ENCODE results near the gene UBE2I. TPM values are rescaled to one million over a fixed set of nuclear protein-coding genes. Genes with fewer than 3 reads are reported as not detected.
A peak's percentile ranks its signal among the peaks of the same experiment; 100 is the strongest.
"Not testable (repeated sequence)": the region's sequence is repeated elsewhere in the genome, so short reads cannot be mapped to it uniquely, and the experiment has no call there.

The UBE2I gene
- total RNA-seq, 2 donors from 2014 or later = 58.2 to 110 TPM

- DNase-seq (ENCODE audit: low spot score) = no peak
- Histone ChIP-seq H3K27ac (no peak overlapping the region), H3K36me3 (no peaks in the 10 kb centered on the region), H3K4me1 (replicated peaks) (peaks cover 9% of the 10 kb centered on the region), H3K9me3 (no peaks in the 10 kb centered on the region), H3K27me3 (replicated peaks; ENCODE audit: insufficient read depth) (peaks cover 10% of the 10 kb centered on the region), H3K4me3 (no peak overlapping the region)
- TF ChIP-seq CTCF (IDR thresholded peaks at IDR 0.05) (no peak), POLR2AphosphoS5 (IDR thresholded peaks at IDR 0.05) (no peak), POLR2A (IDR thresholded peaks at IDR 0.05) (no peak)
- intact Hi-C loops (cut with DNase I) = no loop called here
- 76% methylated on average over 11 of the region's 11 CpGs for WGBS
These were observed 15.3 kb upstream of the UBE2I start for GRCh38 chr16:1293921-1294656.

GRCh38 chr16:1295465-1295864 lies 14.0 kb upstream of the UBE2I start:
- Histone ChIP-seq H3K9me3 (no peaks in the 10 kb centered on the region), H3K36me3 (no peaks in the 10 kb centered on the region), H3K4me1 (replicated peaks) (peaks cover 9% of the 10 kb centered on the region), H3K4me3 (no peak overlapping the region), H3K27ac (no peak overlapping the region), H3K27me3 (replicated peaks; ENCODE audit: insufficient read depth) (peaks cover 6% of the 10 kb centered on the region)
- TF ChIP-seq CTCF (IDR thresholded peaks at IDR 0.05) = no peak
- TF ChIP-seq POLR2AphosphoS5 (IDR thresholded peaks at IDR 0.05) = no peak
- no peak for TF ChIP-seq POLR2A (IDR thresholded peaks at IDR 0.05)
- intact Hi-C loops (cut with DNase I) = no loop called here
- no peak for DNase-seq (ENCODE audit: low spot score)
- WGBS = 55% methylated on average over 5 of the region's 5 CpGs

GRCh38 chr16:1296688-1297017 lies 12.8 kb upstream of the UBE2I start:
- 69% methylated on average over 8 of the region's 8 CpGs for WGBS
- H3K4me1 ChIP-seq (replicated peaks); intact Hi-C loops (cut with DNase I); H3K9me3 ChIP-seq; H3K36me3 ChIP-seq; H3K4me3 ChIP-seq; H3K27me3 ChIP-seq (replicated peaks; ENCODE audit: insufficient read depth); DNase-seq (ENCODE audit: low spot score): not testable (repeated sequence)
- peak overlapping the region; percentile 57 to 59 for H3K27ac ChIP-seq

- DNase-seq (ENCODE audit: low spot score) = peak; percentile 64
- H3K27ac ChIP-seq = peak overlapping the region; percentile 57 to 59
These were observed 12.3 kb upstream of the UBE2I start for GRCh38 chr16:1297018-1297696.

GRCh38 chr16:1298406-1298805 lies 11.0 kb upstream of the UBE2I start:
- H3K9me3 ChIP-seq = no peaks in the 10 kb centered on the region
- H3K4me1 ChIP-seq (replicated peaks) = peaks cover 9% of the 10 kb centered on the region
- no peak for TF ChIP-seq POLR2AphosphoS5 (IDR thresholded peaks at IDR 0.05)
- TF ChIP-seq CTCF (IDR thresholded peaks at IDR 0.05) = no peak
- no peak for TF ChIP-seq POLR2A (IDR thresholded peaks at IDR 0.05)
- no peaks in the 10 kb centered on the region for H3K27me3 ChIP-seq (replicated peaks; ENCODE audit: insufficient read depth)
- no peaks in the 10 kb centered on the region for H3K36me3 ChIP-seq
- DNase-seq (ENCODE audit: low spot score) = no peak
- no peak overlapping the region for H3K4me3 ChIP-seq
- WGBS = 93% methylated on average over 14 of the region's 14 CpGs
- intact Hi-C loops (cut with DNase I) = no loop called here
- no peak overlapping the region for H3K27ac ChIP-seq

More at GRCh38 chr16:1297018-1297696, 12.3 kb upstream of the UBE2I start:
- Histone ChIP-seq H3K36me3 (no peaks in the 10 kb centered on the region), H3K4me1 (replicated peaks) (peaks cover 9% of the 10 kb centered on the region), H3K9me3 (no peaks in the 10 kb centered on the region), H3K4me3 (no peak overlapping the region), H3K27me3 (replicated peaks; ENCODE audit: insufficient read depth) (no peaks in the 10 kb centered on the region)
- intact Hi-C loops (cut with DNase I) = no loop called here
- WGBS = 29% methylated on average over 6 of the region's 6 CpGs
- TF ChIP-seq CTCF (IDR thresholded peaks at IDR 0.05) = no peak
- peak; percentile 81 for TF ChIP-seq POLR2AphosphoS5 (IDR thresholded peaks at IDR 0.05)

All from prostate gland (tissue), 2 donors.